Endothelial cell of umbilical vein (primary cell): ENCODE results near the gene COL5A3.

ENCODE experiments used
- CTCF ChIP-seq, 2 donors: IDR thresholded peaks; 1 replicate in 1 of 2; 2 replicates in 1 of 2; pipeline ENCODE4 v1.5.1; 2011; ENCODE audit warnings: low read length in 2 of 2, mild to moderate bottlenecking in 2 of 2, moderate library complexity in 2 of 2, control low read depth in 1 of 2, inconsistent platforms in 1 of 2, low read depth in 1 of 2; ENCODE audit not compliant: insufficient read depth in 1 of 2; ENCODE audit errors: extremely low read depth in 1 of 2
- EZH2 ChIP-seq: IDR thresholded peaks from 2 replicates; pipeline ENCODE4 v1.6.1; 2012; ENCODE audit warnings: borderline replicate concordance, low read depth, mild to moderate bottlenecking, moderate library complexity, low read length, inconsistent platforms; ENCODE audit not compliant: severe bottlenecking
- MAX ChIP-seq: IDR thresholded peaks from 2 replicates; pipeline ENCODE4 v1.6.1; 2011; ENCODE audit not compliant: insufficient read depth, insufficient read length
- MYC ChIP-seq: IDR thresholded peaks from one replicate; pipeline ENCODE4 v1.6.1; 2011; ENCODE audit warnings: mild to moderate bottlenecking, low read depth, low read length
- POLR2A ChIP-seq: IDR thresholded peaks from 2 replicates; pipeline ENCODE4 v1.6.1; 2012; ENCODE audit warnings: low read depth, mild to moderate bottlenecking, control low read depth, low read length
- POLR2AphosphoS5 ChIP-seq: IDR thresholded peaks from 2 replicates; pipeline ENCODE4 v1.6.1; 2012; ENCODE audit warnings: low read depth, mild to moderate bottlenecking, control low read depth, low read length, moderate library complexity; ENCODE audit not compliant: insufficient read depth

- TF ChIP-seq EZH2 (no peak), POLR2AphosphoS5 (no peak), CTCF (IDR thresholded peaks at IDR 0.05; ENCODE audit: extremely low read depth in 1 of 2, insufficient read depth in 1 of 2, low read depth in 1 of 2, low read length in 2 of 2) (no peak), POLR2A (no peak), MAX (no peak), MYC (no peak)
Observed at GRCh38 chr19:9995999-9996398, 14.3 kb downstream of the COL5A3 start.
